Sigmoid colon (tissue), 7 donors: ENCODE measurements around the gene ZNF324B. TPM values are rescaled to one million over a fixed set of nuclear protein-coding genes. Genes with fewer than 3 reads are reported as not detected.

Experiments
- DNase-seq: peaks from one replicate; pipeline ENCODE4 v3.0.0-alpha.2; 2019
- H3K27ac ChIP-seq, 4 donors: fragments of 200-600 bp; sonication (generic); one replicate each; pipeline ENCODE4 v1.5.1; 2016 to 2019; ENCODE audit warnings: mild to moderate bottlenecking in 1 of 4
- H3K27me3 ChIP-seq, 3 donors: fragments of 200-600 bp; sonication (generic); one replicate each; pipeline ENCODE4 v1.5.1; 2019; ENCODE audit warnings: mild to moderate bottlenecking in 1 of 3
- H3K36me3 ChIP-seq, 4 donors: fragments of 200-600 bp; sonication (generic); one replicate each; pipeline ENCODE4 v1.5.1; 2016 to 2019
- H3K4me1 ChIP-seq, 4 donors: fragments of 200-600 bp; sonication (generic); one replicate each; pipeline ENCODE4 v1.5.1; 2017 to 2019
- H3K4me3 ChIP-seq, 4 donors: fragments of 200-600 bp; sonication (generic); one replicate each; pipeline ENCODE4 v1.5.1; 2017 to 2019; ENCODE audit warnings: mild to moderate bottlenecking in 2 of 4, moderate library complexity in 1 of 4
- H3K9me3 ChIP-seq, 4 donors: fragments of 200-600 bp in 3 of 4; sonication (generic) in 3 of 4; one replicate each; pipeline versions ENCODE4 v1.5.1 to v1.6.1; 2013 to 2019
- CTCF ChIP-seq, 4 experiments: fragments of 450-650 bp in 3 of 4; fragments of 200-600 bp in 1 of 4; IDR thresholded peaks; one replicate each; pipeline ENCODE4 v1.5.1; 2016 to 2019; ENCODE audit warnings: antibody characterized with exemption in 4 of 4, mild to moderate bottlenecking in 3 of 4, moderate library complexity in 2 of 4
- EP300 ChIP-seq, 4 donors: sonication (generic); formaldehyde crosslinking; IDR thresholded peaks; one replicate each; pipeline ENCODE4 v1.6.1; 2017; ENCODE audit warnings: antibody characterized with exemption in 4 of 4
- POLR2A ChIP-seq, 2 donors: fragments of 450-650 bp; IDR thresholded peaks; one replicate each; pipeline ENCODE4 v1.6.1; 2016; ENCODE audit warnings: antibody characterized with exemption in 2 of 2, mild to moderate bottlenecking in 2 of 2, moderate library complexity in 2 of 2
- POLR2AphosphoS5 ChIP-seq, 4 donors: sonication (generic); formaldehyde crosslinking; IDR thresholded peaks; one replicate each; pipeline ENCODE4 v1.6.1; 2017; ENCODE audit warnings: antibody characterized with exemption in 4 of 4
- WGBS, 2 donors: extraction: QIAGEN DNeasy Blood & Tissue Kit; methylation state at CpG; one replicate each; pipeline ENCODE4 v1.1.7; 2013; 5-methylcytosine and 5-hydroxymethylcytosine counted together
- intact Hi-C: fragments of 100-400 bp; cut with DNase I; formaldehyde crosslinking; loops from one replicate; pipeline ENCODE4 v1.15.1; 2023
- polyA plus RNA-seq, 3 donors: library from polyadenylated mRNA; stranded (reverse); fragments of 200-250 nt; gene quantifications; one replicate each; pipeline ENCODE4 v1.2.3, GENCODE V29; 2013
- total RNA-seq, 4 donors: library from RNA; depleted of rRNA; stranded (reverse); fragments of >200 nt; gene quantifications; one replicate each; pipeline ENCODE4 v1.1.0, GENCODE V29; 2016
- donor health status: healthy with polysubstance abuse.
- donor health status: Bipolar disorder and iron deficiency.
- donor health status: healthy.

Gene ZNF324B
- total and polyA plus RNA-seq, 7 donors = 0.60 to 9.7 (median 5.4) TPM

GRCh38 chr19:58474291-58474996, 23.0 kb downstream of the ZNF324B start:
- H3K27ac ChIP-seq = peak overlapping the region; percentile 89 to 93 (median 92)
- H3K27me3 ChIP-seq = no peaks in the 10 kb centered on the region
- no peaks in the 10 kb centered on the region for H3K9me3 ChIP-seq
- WGBS, 2 donors = 87 to 91% methylated on average over 12 of the region's 12 CpGs
- peaks cover 0 to 22% (median 21%) of the 10 kb centered on the region in 4 donors for H3K4me1 ChIP-seq
- peaks cover 17 to 45% (median 20%) of the 10 kb centered on the region in 4 donors for H3K36me3 ChIP-seq
- intact Hi-C loops = no loop called here
- peak overlapping the region in 1 of 4 donors; percentile 65 for H3K4me3 ChIP-seq
- TF ChIP-seq POLR2A (IDR thresholded peaks at IDR 0.05) (no peak), POLR2AphosphoS5 (IDR thresholded peaks at IDR 0.05) (no peak), CTCF (IDR thresholded peaks at IDR 0.05) (no peak), EP300 (IDR thresholded peaks at IDR 0.05) (no peak)
- no peak for DNase-seq

- no peaks in the 10 kb centered on the region for H3K9me3 ChIP-seq
- TF ChIP-seq POLR2AphosphoS5 (IDR thresholded peaks at IDR 0.05) (no peak), EP300 (IDR thresholded peaks at IDR 0.05) (no peak), POLR2A (IDR thresholded peaks at IDR 0.05) (no peak), CTCF (IDR thresholded peaks at IDR 0.05) (no peak)
- peak overlapping the region; percentile 57 to 78 (median 66) for H3K4me3 ChIP-seq
- H3K27ac ChIP-seq = peak overlapping the region; percentile 89 to 93 (median 92)
- intact Hi-C loops = no loop called here
- peaks cover 12 to 45% (median 18%) of the 10 kb centered on the region in 4 donors for H3K36me3 ChIP-seq
- DNase-seq = no peak
- WGBS, 2 donors = 24 to 25% methylated on average over 27 of the region's 27 CpGs
- H3K27me3 ChIP-seq = no peaks in the 10 kb centered on the region
- H3K4me1 ChIP-seq = peaks cover 0 to 22% (median 21%) of the 10 kb centered on the region in 4 donors
These were observed 23.7 kb downstream of the ZNF324B start for GRCh38 chr19:58474997-58475713.

- peak within 1 kb of the TSS; percentile 89 to 93 (median 92) for H3K27ac ChIP-seq
- WGBS, 2 donors = 1% methylated on average over 64 of the region's 64 CpGs
- intact Hi-C loops = no loop called here
- no peaks in the 10 kb centered on the region for H3K27me3 ChIP-seq
- TF ChIP-seq POLR2AphosphoS5 (IDR thresholded peaks at IDR 0.05) (peak; percentile 77 to 88 (median 88)), POLR2A (IDR thresholded peaks at IDR 0.05) (peak; percentile 53 to 56), EP300 (IDR thresholded peaks at IDR 0.05) (peak in 2 of 4 donors; percentile 3 to 25), CTCF (IDR thresholded peaks at IDR 0.05) (no peak)
- H3K9me3 ChIP-seq = no peaks in the 10 kb centered on the region
- peak; percentile 99 for DNase-seq
- H3K4me3 ChIP-seq = peak within 1 kb of the TSS; percentile 57 to 78 (median 66)
- peaks cover 11 to 45% (median 17%) of the 10 kb centered on the region in 4 donors for H3K36me3 ChIP-seq
- peaks cover 0 to 22% (median 21%) of the 10 kb centered on the region in 4 donors for H3K4me1 ChIP-seq
These were observed 24.5 kb downstream of the ZNF324B start, which contains the start of gene ZNF446 for GRCh38 chr19:58475714-58476497. Gene ZNF446 (plus strand): TSS chr19:58476352. CDS start chr19:58477219, 867 bp downstream.

GRCh38 chr19:58476498-58477015, 25.1 kb downstream of the ZNF324B start:
- Histone ChIP-seq H3K27ac (peak overlapping the region; percentile 89 to 93 (median 92)), H3K36me3 (peaks cover 11 to 50% (median 18%) of the 10 kb centered on the region in 4 donors), H3K27me3 (no peaks in the 10 kb centered on the region), H3K4me3 (peak overlapping the region; percentile 57 to 78 (median 66)), H3K4me1 (peaks cover 0 to 22% (median 21%) of the 10 kb centered on the region in 4 donors), H3K9me3 (no peaks in the 10 kb centered on the region)
- intact Hi-C loops = no loop called here
- DNase-seq = no peak
- 3% methylated on average over 27 of the region's 27 CpGs for WGBS, 2 donors
- no peak for TF ChIP-seq CTCF (IDR thresholded peaks at IDR 0.05)
- no peak for TF ChIP-seq POLR2A (IDR thresholded peaks at IDR 0.05)
- no peak for TF ChIP-seq POLR2AphosphoS5 (IDR thresholded peaks at IDR 0.05)
- TF ChIP-seq EP300 (IDR thresholded peaks at IDR 0.05) = no peak
